ENCODE results near the gene ZER1. TPM values are rescaled to one million over a fixed set of nuclear protein-coding genes. Genes with fewer than 3 reads are reported as not detected.

The ZER1 gene
- polyA plus RNA-seq, 3 donors: 35.5 to 43.2 (median 38.9) TPM

DNA sequence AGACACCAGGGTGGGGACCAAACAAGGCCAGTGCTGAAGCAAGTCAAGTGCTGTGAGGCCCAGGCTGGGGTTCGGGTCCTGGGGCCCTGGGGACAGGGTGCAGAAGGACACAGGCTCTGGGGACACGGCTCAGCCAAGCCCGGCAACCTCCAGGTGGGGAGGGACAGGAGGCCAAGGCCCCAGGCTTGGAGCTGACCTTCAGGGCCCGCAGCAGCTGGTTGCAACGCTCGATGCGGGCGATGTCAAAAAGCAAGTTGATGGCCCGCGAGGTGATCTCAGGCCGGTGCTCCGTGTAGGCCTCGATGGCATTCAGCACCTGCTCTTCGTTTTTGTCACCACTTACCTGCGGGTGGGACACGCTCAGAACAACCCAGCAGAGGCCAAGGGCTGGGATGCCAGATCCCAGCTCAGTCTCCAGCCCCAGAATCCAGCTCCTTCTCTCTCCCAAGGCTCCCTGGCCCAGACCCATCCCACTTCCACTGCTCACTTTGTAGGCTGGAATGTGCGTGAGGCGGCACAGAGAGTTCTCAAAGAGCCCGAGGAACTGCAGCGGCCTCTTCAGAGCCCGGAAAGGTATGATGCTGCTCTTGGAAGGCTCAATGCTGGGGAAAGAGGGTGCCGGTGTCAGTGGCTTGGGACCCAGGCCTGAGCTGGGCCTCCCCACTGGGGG, 20.7 kb downstream of the ZER1 start:
- DNase-seq: no peak

DNA sequence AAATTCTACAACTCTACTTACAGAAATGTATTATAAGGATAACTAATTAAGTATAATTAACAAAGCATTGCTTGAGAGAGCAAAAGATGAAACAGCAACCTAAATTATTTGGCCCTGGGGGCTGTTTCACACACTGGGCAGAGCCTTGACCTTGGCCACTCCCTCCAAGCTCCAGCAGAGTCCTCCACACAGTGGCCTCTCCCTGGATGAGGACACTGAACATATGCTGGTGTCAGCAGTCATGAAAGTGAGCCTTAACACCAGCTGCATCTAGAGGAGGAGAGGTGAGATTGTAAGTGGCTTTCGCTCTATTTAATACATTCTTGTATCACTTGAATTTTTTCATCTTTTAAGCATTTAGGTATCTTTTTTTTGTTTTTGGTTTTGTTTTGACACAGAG, 24.5 kb downstream of the ZER1 start:
- no peak for DNase-seq

DNA sequence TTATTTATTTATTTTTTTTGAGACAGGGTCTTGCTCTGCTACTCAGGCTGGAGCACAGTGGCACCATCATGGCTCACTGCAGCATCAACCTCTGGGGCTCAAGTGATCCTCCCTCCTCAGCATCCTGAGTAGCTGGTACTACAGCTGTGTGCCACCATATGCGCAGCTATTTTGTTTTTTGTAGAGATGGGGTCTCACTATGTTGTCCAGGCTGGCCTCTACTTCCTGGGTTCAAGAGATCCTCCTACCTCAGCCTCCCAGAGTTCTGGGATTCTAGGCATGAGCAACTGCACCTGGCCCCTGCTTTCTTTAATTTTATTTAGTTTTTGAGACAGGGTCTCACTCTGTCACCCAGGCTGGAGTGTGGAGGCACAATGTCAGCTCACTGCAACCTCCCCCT, 28.3 kb downstream of the ZER1 start:
- DNase-seq: no peak

DNA sequence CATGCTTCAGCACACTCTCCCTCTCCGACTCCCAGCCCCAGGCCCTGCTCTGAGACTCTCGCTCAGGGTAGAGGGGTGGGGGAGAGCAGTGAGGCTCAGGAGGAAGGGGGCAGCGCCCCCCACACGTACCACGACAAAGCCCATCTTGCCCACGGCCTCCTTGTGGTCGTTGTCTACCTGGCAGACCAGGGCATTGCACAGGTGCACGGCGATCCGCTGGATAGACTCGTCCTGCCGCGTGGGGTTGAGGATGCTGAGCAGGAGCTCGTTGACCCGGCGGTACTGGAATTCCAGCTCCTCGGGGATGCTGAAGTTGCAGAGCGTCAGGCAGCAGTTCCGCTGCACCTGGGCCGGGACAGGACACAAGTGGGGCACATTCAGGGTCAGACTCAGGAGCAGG, 29.3 kb downstream of the ZER1 start:
- DNase-seq: no peak

DNA sequence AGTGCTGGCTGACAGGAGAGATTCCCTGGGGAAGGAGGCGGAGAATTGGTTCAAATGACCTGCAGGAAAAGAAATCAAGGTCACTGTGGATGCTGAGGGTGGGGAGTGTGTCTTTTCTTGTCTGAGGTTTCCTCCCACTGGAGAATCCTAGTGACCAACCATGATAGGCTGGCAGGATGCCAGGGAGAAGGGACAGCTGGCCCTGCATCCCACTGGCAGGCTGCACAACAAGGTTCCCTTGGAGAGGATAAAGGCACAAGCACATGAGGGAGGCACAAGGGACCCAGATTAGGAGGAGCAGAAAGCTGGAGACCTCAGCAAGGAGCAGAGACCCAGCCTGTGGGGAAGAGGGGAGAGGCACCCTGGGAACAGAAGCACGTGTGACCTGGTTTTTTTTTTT, 36.4 kb downstream of the ZER1 start:
- no peak for DNase-seq

DNA sequence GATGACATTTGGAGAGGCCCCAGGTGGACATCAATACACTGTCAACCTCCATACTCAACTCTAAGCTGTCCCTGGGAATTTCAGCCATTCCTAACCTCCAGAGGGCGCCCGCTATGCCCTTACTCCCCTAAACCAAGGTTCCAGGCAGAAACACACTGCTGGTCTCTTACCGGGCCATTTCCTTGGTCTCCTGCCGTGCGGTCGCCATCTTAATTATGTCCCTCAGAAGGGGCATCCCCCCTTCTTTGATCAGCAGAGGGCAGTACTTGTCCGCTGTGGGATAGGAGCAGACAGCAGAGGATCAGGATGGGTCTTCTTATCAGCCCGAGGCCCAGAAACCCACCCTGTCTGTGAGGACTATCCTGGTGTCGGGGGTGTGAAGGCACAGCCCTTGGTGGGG, 38.5 kb downstream of the ZER1 start:
- DNase-seq: peak; percentile 81

DNA sequence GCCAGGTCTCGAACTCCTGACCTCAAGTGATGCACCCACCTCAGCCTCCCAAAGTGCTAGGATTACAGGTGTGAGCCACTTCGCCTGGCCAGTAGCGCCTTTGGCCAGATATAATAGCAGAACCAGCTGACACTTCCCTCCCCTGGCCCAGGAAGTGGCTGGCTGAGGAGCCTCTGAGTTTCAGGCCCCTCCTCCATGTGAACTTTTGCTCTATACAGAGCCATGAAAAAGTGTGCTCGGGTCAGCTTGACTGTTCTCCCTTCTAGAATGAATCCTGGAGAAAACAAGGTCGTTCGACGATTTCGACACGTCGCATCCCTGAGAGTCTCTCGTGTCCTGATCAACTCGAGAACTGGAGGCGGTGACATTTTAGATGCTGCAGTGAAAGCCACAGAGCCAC, 39.2 kb downstream of the ZER1 start:
- no peak for DNase-seq

DNA sequence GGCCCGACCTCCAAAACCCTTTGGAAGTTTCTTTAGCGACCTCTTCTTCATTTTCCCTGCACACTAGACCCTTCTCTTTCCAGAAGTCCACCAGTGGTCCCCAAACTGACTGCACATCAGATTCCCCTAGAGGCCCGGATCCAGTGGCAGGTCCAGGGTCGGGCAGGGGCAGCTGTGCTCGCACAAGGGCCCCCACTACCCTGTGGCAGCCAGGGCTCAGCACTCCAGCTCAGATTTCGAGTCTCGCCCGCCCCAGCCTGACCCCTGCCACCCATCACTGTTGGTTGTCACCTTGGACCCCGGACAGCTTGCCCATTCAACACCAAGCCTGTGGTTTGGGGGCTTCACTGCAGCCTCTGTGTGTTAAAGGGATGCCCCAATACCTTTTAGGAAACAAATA, 40.0 kb downstream of the ZER1 start:
- DNase-seq: no peak

DNA sequence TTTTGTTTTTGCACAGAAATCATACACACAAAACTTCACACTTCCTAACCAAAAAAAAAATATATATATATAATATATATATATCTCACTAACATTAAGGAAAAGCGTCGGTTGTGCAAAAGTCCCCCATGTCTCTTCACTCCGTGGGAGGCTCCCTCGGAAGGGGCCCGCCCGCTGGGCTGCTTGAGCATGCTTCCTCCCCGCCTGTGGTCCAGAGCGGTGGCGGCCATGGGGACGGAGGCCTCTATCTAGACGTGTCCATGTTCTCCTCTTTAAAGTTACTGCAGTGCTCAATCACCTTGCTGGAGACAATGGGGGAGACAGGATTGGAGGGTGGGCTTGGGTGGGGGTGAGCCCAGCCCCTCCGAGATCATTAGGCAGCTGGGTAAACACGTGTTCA, 40.6 kb downstream of the ZER1 start:
- DNase-seq: no peak

DNA sequence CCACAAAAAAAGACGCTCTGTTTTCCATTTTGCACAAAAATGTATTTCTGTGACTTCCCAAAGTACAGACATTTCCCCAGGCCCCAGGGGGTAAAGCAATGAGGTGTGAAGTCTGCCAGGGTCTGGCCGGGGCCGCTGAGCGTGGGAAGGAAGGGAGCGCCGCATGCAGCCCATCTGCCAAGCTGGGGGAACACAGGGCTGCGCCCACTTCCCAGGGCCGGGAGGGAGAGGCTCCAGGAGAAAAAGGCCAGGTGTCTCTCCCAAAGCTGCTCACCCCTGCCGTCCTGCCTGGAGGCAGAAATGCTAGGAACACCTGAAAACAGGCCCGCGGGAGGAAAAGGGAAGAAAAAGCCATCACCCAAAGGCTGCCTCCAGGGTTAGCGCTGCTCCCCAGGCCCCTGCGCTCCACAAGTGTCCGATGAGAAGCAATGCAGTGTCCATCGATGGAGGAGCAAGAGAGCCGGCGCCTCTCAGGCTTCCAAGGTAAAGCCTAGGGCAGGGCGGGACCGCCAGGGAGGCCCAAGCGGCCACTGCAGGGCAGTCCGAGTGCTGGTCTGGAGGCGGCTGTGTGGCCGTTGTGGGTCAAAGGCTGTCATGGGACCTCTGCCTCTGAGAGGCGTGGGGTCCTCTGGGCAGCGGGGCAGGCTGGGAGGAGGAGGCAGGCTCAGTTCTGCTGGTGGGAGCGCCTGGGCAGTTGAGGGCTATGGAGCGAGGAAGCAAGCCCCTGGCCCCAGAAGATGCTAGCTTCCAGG, 41.8 kb downstream of the ZER1 start:
- DNase-seq: no peak

DNA sequence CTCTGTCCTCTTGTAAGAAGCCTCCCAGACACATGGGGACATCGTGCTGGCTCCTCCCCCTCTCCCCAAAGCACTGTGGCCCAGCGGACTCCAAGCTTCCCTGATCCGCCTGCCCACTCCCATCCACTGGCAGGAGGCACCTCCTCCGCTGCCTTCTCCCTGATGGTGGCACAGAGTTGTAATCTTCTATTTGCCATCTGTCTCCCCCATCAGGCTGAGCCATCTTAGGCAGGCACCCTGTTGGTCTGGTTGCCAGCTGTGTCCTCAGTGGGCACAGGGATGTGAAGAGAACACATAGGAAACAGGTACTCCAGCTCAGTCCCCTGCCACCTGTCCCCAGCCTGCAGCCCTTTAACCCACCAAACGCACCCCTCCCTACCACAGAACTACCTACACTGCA, 42.4 kb downstream of the ZER1 start:
- DNase-seq: no peak

DNA sequence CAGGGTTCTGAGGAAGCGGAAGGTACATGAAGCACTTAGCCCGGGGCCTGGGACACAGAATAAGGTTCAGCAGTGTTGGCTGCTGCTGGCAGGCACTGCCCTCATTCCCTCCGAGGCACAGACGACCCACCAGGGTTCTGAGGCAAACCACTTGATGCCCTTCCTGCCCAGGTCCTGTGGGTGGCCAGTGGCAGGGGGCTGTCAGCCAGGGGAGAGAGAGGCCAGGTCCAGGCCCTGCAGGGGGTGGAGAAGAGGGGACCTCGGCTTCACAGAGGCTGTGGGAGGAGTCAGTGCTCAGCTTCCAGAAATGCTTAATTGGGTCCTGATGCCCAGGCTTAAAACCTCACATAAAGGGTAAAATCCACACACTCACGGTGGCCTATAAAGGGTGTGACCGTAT, 43.4 kb downstream of the ZER1 start:
- DNase-seq: no peak

DNA sequence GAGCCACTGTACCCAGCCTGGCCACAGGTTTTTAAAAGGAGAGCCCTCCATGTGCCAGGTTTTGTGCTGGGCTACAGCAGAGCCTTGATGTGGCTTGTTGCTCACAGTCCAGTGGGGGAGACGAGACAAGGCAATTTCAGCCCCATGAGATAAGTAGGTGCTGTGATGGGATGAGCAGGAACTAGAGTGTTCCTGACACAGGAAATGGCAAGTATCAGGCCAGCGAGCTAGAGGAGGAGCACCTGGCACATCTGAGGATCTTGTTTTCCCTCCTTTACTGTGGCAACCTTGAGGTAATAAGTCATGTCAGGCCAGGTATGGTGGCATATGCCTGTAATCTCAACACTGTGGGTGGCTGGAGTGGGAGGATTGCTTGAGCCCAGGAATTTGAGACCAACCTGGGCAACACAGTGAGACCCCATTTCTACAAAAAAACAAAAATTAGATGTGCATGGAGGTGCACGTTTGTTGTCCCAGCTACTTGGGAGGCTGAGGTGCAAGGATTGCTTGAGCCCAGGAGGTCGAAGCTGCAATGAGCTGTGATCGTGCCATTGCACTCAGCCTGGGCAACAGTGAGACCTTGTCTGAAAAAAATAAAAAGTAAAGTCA, 44.0 kb downstream of the ZER1 start:
- DNase-seq: no peak

DNA sequence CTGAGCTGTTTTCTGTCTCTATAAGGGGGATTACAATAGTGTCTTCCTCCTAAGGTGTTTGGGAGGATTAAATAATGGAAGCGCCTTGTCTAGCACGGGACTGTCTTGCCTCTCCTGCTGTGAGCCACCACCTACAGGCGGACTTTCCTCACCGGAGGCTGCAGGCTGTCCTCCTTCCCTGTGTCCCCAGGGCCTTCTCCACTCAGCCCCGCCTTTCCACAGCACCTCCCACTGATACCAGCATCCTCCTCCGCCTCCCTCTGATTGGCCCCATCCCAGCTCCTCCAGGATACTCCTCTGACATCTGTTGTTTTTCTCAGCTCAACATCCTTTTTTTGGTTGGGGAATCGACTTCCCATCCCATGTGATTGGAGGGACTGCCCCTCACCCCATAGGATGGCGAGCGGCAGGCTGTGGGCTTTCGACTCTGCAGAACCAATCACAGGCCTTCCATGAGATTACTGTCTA, 46.9 kb downstream of the ZER1 start:
- no peak for DNase-seq

DNA sequence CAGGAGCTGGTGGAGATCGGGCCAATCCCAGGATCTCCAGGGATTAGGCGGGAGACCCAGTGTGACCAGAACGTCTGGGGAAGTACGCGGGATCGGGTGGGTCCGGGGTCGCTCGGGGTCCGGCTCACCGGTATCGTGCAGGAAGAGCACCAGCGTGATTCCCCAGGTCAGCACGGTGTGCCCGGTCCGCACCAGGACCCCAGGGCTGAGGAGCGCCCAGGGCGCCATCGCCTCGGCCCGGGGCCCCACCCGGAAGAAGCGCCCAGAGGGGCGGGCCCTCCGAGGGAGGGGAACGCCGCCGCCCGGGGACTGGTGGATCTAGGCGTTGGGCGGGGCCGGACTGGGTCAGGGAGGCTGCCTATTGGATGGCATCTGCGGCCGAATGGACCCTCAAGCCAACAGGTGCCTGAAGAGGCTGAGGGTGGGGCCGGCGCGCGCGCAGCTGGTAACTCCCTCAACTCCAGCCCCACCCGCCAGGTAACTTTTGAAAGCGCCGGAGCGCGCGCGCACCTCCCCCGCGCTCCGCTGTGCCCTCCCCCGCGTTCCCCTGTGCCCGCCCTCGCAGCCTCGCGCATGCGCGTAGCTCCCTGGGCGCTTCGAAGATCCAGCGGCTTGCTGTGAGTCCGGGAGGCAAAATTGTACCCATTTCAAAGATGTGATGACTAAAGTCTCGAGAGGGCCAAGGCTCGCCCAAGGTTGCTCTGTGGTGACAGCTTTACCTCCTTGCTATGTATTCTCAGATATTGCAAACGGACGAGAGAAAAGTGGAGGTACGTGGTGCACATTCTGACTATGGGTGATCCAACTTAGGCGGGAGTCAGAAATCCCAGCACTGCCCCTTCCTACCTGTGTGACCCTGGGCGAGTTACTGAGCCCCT, 47.6 kb downstream of the ZER1 start, which contains the start of gene ZDHHC12:
Gene ZDHHC12, minus strand, starts transcription at position 262 of the 878 bp plus-strand sequence. Its CDS starts 34 bp downstream, at position 228.
- DNase-seq: peak; percentile 94

DNA sequence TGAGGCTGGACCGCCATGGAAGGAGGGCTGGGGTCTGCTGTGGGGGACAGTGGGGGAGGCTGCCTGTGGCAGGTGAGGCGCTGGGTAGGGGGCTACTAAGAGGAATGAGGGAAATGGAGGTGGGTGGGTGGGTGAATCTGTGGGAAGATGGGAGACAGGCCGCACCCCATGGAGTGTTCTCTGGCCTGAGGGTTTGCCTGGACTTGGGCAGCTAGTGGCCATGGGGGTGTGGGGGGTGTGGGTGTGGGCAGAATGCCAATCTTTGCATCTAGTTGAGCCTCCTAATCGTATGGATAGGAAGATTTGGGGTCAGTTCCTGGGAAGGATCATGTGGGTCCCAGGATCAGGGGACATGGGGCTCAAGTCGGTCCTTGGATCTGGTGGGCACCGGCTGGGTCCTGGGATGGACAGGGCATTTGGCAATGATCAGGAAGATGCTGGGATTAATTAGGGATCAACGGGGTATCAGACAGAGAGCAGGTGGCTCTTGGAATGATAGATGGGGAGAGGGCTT, 48.3 kb downstream of the ZER1 start:
- DNase-seq: no peak

DNA sequence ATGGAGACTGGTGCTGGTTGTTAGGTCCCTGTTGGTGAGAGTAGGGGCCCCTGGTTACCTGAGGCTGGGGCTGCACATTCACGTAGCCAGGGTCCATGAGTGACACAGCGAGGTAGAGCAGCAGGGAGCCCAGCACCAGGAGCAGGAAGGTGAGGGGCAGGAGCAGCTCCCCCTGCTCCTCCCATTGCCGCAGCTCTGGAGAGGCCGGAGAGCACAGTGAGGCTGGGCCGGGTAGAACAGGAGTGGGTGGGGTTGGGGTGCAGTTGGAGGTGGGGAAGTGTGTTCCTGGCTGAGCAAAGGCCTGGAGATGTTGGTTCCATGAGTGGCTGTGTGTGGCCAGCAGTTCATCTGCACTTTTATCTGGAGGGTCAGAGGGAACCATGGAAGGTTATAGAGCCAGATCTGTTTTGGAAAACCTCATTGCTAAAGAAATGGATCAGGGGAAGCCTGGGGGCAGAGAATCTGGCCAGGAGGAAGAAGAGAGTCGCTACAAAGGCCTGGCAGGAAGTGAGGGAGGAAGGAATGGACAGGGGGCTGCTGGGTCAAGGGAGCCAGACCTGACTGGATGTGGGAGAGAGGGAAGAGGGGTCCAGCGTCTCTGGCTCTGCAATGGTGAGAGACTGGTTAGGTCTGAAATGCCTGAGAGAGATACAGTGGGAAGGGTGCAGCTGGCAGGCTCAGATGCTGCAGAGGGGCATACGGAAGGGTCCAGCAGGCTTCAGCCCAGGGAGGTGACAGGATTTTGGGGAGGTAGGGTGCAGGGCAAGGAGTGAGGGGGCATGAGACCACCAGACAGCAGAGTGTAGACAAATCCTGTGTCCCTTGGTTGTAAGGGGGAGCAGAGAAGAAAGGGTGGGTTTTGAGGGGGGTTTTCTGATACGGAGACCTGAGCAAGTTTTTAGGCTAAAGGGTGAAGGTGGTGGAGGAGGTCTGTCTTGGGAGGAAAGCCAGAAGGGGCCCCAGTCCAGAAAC, 49.1 kb downstream of the ZER1 start:
- DNase-seq: no peak

DNA sequence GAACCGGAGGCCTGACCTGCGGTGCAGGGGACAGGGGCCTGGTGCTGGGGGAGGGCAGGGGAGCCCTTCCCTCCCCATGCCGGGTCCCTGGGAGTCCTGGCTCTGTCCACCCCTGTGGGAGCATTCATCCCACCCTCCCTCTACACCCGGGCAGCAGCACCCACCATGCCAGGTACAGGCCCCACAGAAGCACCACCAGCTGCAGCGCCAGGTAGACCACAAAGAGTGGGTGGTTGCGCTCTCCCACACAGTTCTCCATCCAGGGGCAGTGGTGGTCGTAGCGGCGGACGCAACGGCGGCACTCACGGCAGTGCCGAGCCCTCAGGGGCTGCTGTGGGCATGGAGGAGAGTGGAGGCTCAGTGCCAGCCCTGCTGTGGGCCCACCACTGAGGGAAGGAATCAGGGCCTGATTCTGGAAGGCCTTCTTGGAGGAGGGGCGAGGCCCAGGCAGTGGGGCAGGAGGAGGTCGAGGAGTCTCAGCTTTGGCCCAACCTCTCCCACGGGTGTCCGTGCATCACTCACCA, 50.2 kb downstream of the ZER1 start:
- DNase-seq: no peak

DNA sequence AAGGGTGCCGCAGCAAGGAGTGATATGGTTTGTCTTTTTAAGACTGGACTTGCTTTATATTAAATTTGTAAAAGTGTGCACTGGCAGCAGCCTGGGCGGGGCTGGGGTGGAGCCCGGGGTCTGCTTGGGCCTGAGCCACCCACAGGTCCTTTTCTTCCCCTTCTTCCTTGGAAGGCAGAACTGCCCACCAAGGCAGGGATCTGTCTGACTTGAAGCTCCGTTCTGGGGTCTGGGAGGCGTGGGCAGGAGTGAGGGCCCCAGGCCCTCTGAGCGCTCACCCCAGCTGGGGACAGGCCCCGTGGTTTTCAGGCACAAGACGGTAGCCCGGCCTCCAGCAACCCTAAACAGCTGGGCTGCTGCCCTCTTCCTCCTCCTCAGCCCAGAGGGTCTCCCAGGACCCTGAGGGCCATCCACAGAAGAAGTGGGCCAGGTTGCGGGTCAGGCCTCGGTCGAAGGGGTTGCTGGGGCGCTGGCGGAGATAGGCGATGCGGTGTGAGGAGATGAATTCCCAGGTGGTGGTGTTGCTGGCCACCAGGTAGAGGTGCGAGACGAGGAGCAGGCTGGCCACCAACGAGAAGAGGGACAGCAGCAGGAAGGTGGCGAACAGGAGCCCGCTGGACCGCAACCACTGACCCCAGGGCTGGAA, 50.8 kb downstream of the ZER1 start:
- no peak for DNase-seq

Measured in renal pelvis (tissue), 4 donors.